Neural cell (in vitro differentiated cells): ENCODE data around the gene ZNF880. TPM values are rescaled to one million over a fixed set of nuclear protein-coding genes. Genes with fewer than 3 reads are reported as not detected.

Experiments used
- H2AFZ ChIP-seq: fragments of 200-600, 300-800 bp; sonication (generic), shearing (Covaris generic); 2 replicates; pipeline ENCODE4 v1.6.0; 2014; ENCODE audit warnings: low read depth, mild to moderate bottlenecking, antibody characterized with exemption, low read length, moderate library complexity
- H3F3A ChIP-seq: fragments of 200-600 bp; shearing (Covaris generic); 2 replicates; pipeline ENCODE4 v1.6.1; 2016; ENCODE audit warnings: mild to moderate bottlenecking, moderate library complexity, mixed read lengths, antibody characterized with exemption, low read length; ENCODE audit not compliant: insufficient read depth, poor library complexity, severe bottlenecking
- H3K27ac ChIP-seq: fragments of 200-600, 300-800 bp; sonication (generic), shearing (Covaris generic); 2 replicates; pipeline ENCODE4 v1.5.1; 2014; ENCODE audit warnings: mild to moderate bottlenecking, low read length, moderate library complexity
- H3K27me3 ChIP-seq: fragments of 300-800, 200-600 bp; sonication (generic), shearing (Covaris generic); 2 replicates; pipeline ENCODE4 v1.6.0; 2014; ENCODE audit warnings: mild to moderate bottlenecking, low read depth, low read length, moderate library complexity; ENCODE audit not compliant: insufficient read depth
- H3K36me3 ChIP-seq: fragments of 300-800, 200-600 bp; sonication (generic), shearing (Covaris generic); 2 replicates; pipeline ENCODE4 v1.5.1; 2014; ENCODE audit warnings: mild to moderate bottlenecking, antibody characterized with exemption, low read length, moderate library complexity; ENCODE audit not compliant: insufficient read depth
- H3K4me2 ChIP-seq: fragments of 300-800, 200-600 bp; sonication (generic), shearing (Covaris generic); 2 replicates; pipeline ENCODE4 v1.6.0; 2014; ENCODE audit warnings: mild to moderate bottlenecking, low read length
- H3K4me3 ChIP-seq: fragments of 300-800, 200-600 bp; sonication (generic), shearing (Covaris generic); 2 replicates; pipeline ENCODE4 v1.5.1; 2014; ENCODE audit warnings: mild to moderate bottlenecking, low read length, moderate library complexity
- H3K79me2 ChIP-seq: fragments of 200-600 bp; shearing (Covaris generic); replicated peaks from 2 replicates; pipeline ENCODE4 v1.6.0; 2014; ENCODE audit warnings: mild to moderate bottlenecking, low read length, moderate library complexity; ENCODE audit not compliant: insufficient read depth
- H3K9ac ChIP-seq: fragments of 300-800, 200-600 bp; sonication (generic), shearing (Covaris generic); 2 replicates; pipeline ENCODE4 v1.6.1; 2016; ENCODE audit warnings: mild to moderate bottlenecking, low read length, mixed read lengths
- H3K9me2 ChIP-seq: fragments of 200-600 bp; shearing (Covaris generic); 2 replicates; pipeline ENCODE4 v1.6.1; 2016; ENCODE audit warnings: mild to moderate bottlenecking, low read length, mixed read lengths; ENCODE audit not compliant: insufficient read depth
- H3K9me3 ChIP-seq: fragments of 200-600, 300-800 bp; sonication (generic), shearing (Covaris generic); 2 replicates; pipeline ENCODE4 v1.6.1; 2016; ENCODE audit warnings: mild to moderate bottlenecking, mixed run types, low read length, moderate library complexity, mixed read lengths
- H4K20me1 ChIP-seq: fragments of 200-600 bp; shearing (Covaris generic); 2 replicates; pipeline ENCODE4 v1.6.1; 2016; ENCODE audit warnings: mild to moderate bottlenecking, mixed run types; ENCODE audit not compliant: insufficient read depth
- CTCF ChIP-seq: fragments of 450-650 bp; IDR thresholded peaks from 2 replicates; pipeline ENCODE4 v1.5.1; 2014; ENCODE audit warnings: antibody characterized with exemption, mild to moderate bottlenecking, moderate library complexity; ENCODE audit not compliant: poor library complexity, severe bottlenecking
- EP300 ChIP-seq: fragments of 450-650 bp; conservative IDR thresholded peaks from 2 replicates; pipeline ENCODE4 v1.6.1; 2014; ENCODE audit warnings: antibody characterized with exemption, mild to moderate bottlenecking, moderate library complexity; ENCODE audit not compliant: poor library complexity, severe bottlenecking
- EZH2 ChIP-seq: fragments of 200-600, 300-800 bp; shearing (Covaris generic), sonication (generic); IDR thresholded peaks from 2 replicates; pipeline ENCODE4 v1.6.1; 2014; ENCODE audit warnings: antibody characterized with exemption, low read length, borderline replicate concordance, mild to moderate bottlenecking; ENCODE audit not compliant: insufficient read depth, poor library complexity, severe bottlenecking
- MXI1 ChIP-seq: fragments of 450-650 bp; conservative IDR thresholded peaks from 2 replicates; pipeline ENCODE4 v1.6.1; 2014; ENCODE audit warnings: antibody characterized with exemption, mild to moderate bottlenecking; ENCODE audit not compliant: poor library complexity, severe bottlenecking
- POLR2AphosphoS5 ChIP-seq: IDR thresholded peaks from 2 replicates; pipeline ENCODE4 v1.6.1; 2012
- RAD21 ChIP-seq: fragments of 450-650 bp; conservative IDR thresholded peaks from 2 replicates; pipeline ENCODE4 v1.6.1; 2014; ENCODE audit warnings: antibody characterized with exemption, mild to moderate bottlenecking, moderate library complexity
- REST ChIP-seq: IDR thresholded peaks from 2 replicates; pipeline ENCODE4 v1.6.1; 2012; ENCODE audit warnings: borderline replicate concordance
- SMC3 ChIP-seq: fragments of 450-650 bp; conservative IDR thresholded peaks from 2 replicates; pipeline ENCODE4 v1.6.1; 2014; ENCODE audit warnings: antibody characterized with exemption, mild to moderate bottlenecking, moderate library complexity; ENCODE audit not compliant: poor library complexity
- TAF1 ChIP-seq: IDR thresholded peaks from 2 replicates; pipeline ENCODE4 v1.6.1; 2012; ENCODE audit warnings: low read depth
- polyA plus RNA-seq: library from polyadenylated mRNA; depleted of rRNA; stranded (reverse); fragments of >200 nt; gene quantifications from 2 replicates; pipeline ENCODE4 v1.2.3, GENCODE V29; 2014

Gene ZNF880
- polyA plus RNA-seq, 1 donor from 2014 or later, result 37.8 TPM

- Histone ChIP-seq H3K4me2 (no peak overlapping the region), H2AFZ (no peak overlapping the region), H4K20me1 (no peaks in the 10 kb centered on the region), H3K4me3 (no peak overlapping the region), H3K27ac (no peak overlapping the region), H3F3A (no peaks in the 10 kb centered on the region), H3K79me2 (no peaks in the 10 kb centered on the region), H3K36me3 (no peaks in the 10 kb centered on the region), H3K9me3 (no peaks in the 10 kb centered on the region), H3K9me2 (no peaks in the 10 kb centered on the region), H3K9ac (no peak overlapping the region), H3K27me3 (no peaks in the 10 kb centered on the region)
- TF ChIP-seq RAD21 (peak; percentile 28), EP300 (no peak), SMC3 (peak; percentile 27), CTCF (peak; percentile 57), REST (no peak), EZH2 (no peak), MXI1 (no peak), POLR2AphosphoS5 (no peak), TAF1 (no peak)
Observed at GRCh38 chr19:52343548-52343947, 26.2 kb upstream of the ZNF880 start.

- H3K9ac ChIP-seq, result no peak overlapping the region
- no peak overlapping the region for H2AFZ ChIP-seq
- H4K20me1 ChIP-seq, result no peaks in the 10 kb centered on the region
- TF ChIP-seq TAF1 (no peak), POLR2AphosphoS5 (no peak)
- H3K27me3 ChIP-seq, result no peaks in the 10 kb centered on the region
- no peak overlapping the region for H3K4me3 ChIP-seq
- H3K27ac ChIP-seq, result no peak overlapping the region
- no peak overlapping the region for H3K4me2 ChIP-seq
- no peaks in the 10 kb centered on the region for H3F3A ChIP-seq
- no peaks in the 10 kb centered on the region for H3K9me3 ChIP-seq
- H3K79me2 ChIP-seq, result no peaks in the 10 kb centered on the region
- H3K9me2 ChIP-seq, result no peaks in the 10 kb centered on the region
- H3K36me3 ChIP-seq, result no peaks in the 10 kb centered on the region
Observed at GRCh38 chr19:52345162-52345561, 24.6 kb upstream of the ZNF880 start.

- peaks cover 21% of the 10 kb centered on the region for H3K36me3 ChIP-seq
- no peak overlapping the region for H3K4me3 ChIP-seq
- H3K27me3 ChIP-seq, result no peaks in the 10 kb centered on the region
- H3F3A ChIP-seq, result no peaks in the 10 kb centered on the region
- no peak overlapping the region for H3K4me2 ChIP-seq
- no peaks in the 10 kb centered on the region for H3K9me3 ChIP-seq
- no peak overlapping the region for H3K9ac ChIP-seq
- no peak for TF ChIP-seq POLR2AphosphoS5
- TF ChIP-seq REST, result no peak
- no peak for TF ChIP-seq MXI1
- TF ChIP-seq SMC3, result no peak
- TF ChIP-seq EP300, result no peak
- H3K27ac ChIP-seq, result no peak overlapping the region
- H3K9me2 ChIP-seq, result no peaks in the 10 kb centered on the region
- H3K79me2 ChIP-seq, result no peaks in the 10 kb centered on the region
- no peak overlapping the region for H2AFZ ChIP-seq
- H4K20me1 ChIP-seq, result no peaks in the 10 kb centered on the region
Observed at GRCh38 chr19:52351512-52351911, 18.2 kb upstream of the ZNF880 start.
